Measurements from ENCODE around the gene MYBPHL. TPM values are rescaled to one million over a fixed set of nuclear protein-coding genes. Genes with fewer than 3 reads are reported as not detected.

The MYBPHL gene
- total RNA-seq, 1 donor = not detected

GRCh38 chr1:109327285-109327684, 20.5 kb upstream of the MYBPHL start:
- peaks cover 5% of the 10 kb centered on the region for H3K9me3 ChIP-seq (ENCODE audit: low read depth, low read length)
- no peaks in the 10 kb centered on the region for H3K79me2 ChIP-seq (ENCODE audit: insufficient read depth, low read length)
- no peak overlapping the region for H3K27ac ChIP-seq (ENCODE audit: low read depth, low read length)
- DNase-seq (ENCODE audit: insufficient read length, low spot score, missing footprints) = no peak
- peaks cover 33% of the 10 kb centered on the region for H3K36me3 ChIP-seq (ENCODE audit: insufficient read depth, low read length)
- H2AFZ ChIP-seq (ENCODE audit: low read length) = no peak overlapping the region
- no peak overlapping the region for H3K4me2 ChIP-seq (ENCODE audit: insufficient read depth, low read length)
- H3K4me1 ChIP-seq (ENCODE audit: insufficient read depth, low read length) = no peaks in the 10 kb centered on the region
- H3K4me3 ChIP-seq (ENCODE audit: insufficient read depth, low read length) = no peak overlapping the region
- TF ChIP-seq CTCF (IDR thresholded peaks at IDR 0.05; ENCODE audit: extremely low read depth, low read depth, low read length) = no peak
- no peaks in the 10 kb centered on the region for H4K20me1 ChIP-seq (ENCODE audit: insufficient read depth, low read length)
- no peaks in the 10 kb centered on the region for H3K27me3 ChIP-seq (ENCODE audit: insufficient read depth, low read length)

GRCh38 chr1:109322974-109323373, 16.2 kb upstream of the MYBPHL start:
- Histone ChIP-seq H3K4me3 (ENCODE audit: insufficient read depth, low read length) (no peak overlapping the region), H3K79me2 (ENCODE audit: insufficient read depth, low read length) (no peaks in the 10 kb centered on the region), H3K27ac (ENCODE audit: low read depth, low read length) (no peak overlapping the region), H3K9me3 (ENCODE audit: low read depth, low read length) (no peaks in the 10 kb centered on the region), H2AFZ (ENCODE audit: low read length) (no peak overlapping the region), H3K4me2 (ENCODE audit: insufficient read depth, low read length) (no peak overlapping the region), H3K4me1 (ENCODE audit: insufficient read depth, low read length) (no peaks in the 10 kb centered on the region), H3K27me3 (ENCODE audit: insufficient read depth, low read length) (no peaks in the 10 kb centered on the region), H4K20me1 (ENCODE audit: insufficient read depth, low read length) (no peaks in the 10 kb centered on the region), H3K36me3 (ENCODE audit: insufficient read depth, low read length) (peaks cover 38% of the 10 kb centered on the region)
- TF ChIP-seq CTCF (IDR thresholded peaks at IDR 0.05; ENCODE audit: extremely low read depth, low read depth, low read length) = no peak
- no peak for DNase-seq (ENCODE audit: insufficient read length, low spot score, missing footprints)

- DNase-seq (ENCODE audit: insufficient read length, low spot score, missing footprints) = no peak
- H3K4me2 ChIP-seq (ENCODE audit: insufficient read depth, low read length) = no peak overlapping the region
- H3K36me3 ChIP-seq (ENCODE audit: insufficient read depth, low read length) = peaks cover 36% of the 10 kb centered on the region
- no peak overlapping the region for H2AFZ ChIP-seq (ENCODE audit: low read length)
- no peaks in the 10 kb centered on the region for H3K79me2 ChIP-seq (ENCODE audit: insufficient read depth, low read length)
- no peak overlapping the region for H3K4me3 ChIP-seq (ENCODE audit: insufficient read depth, low read length)
- no peaks in the 10 kb centered on the region for H3K9me3 ChIP-seq (ENCODE audit: low read depth, low read length)
- H3K27ac ChIP-seq (ENCODE audit: low read depth, low read length) = no peak overlapping the region
- no peak for TF ChIP-seq CTCF (IDR thresholded peaks at IDR 0.05; ENCODE audit: extremely low read depth, low read depth, low read length)
- H3K4me1 ChIP-seq (ENCODE audit: insufficient read depth, low read length) = peaks cover 3% of the 10 kb centered on the region
- no peaks in the 10 kb centered on the region for H3K27me3 ChIP-seq (ENCODE audit: insufficient read depth, low read length)
- H4K20me1 ChIP-seq (ENCODE audit: insufficient read depth, low read length) = no peaks in the 10 kb centered on the region
These were observed 12.3 kb upstream of the MYBPHL start for GRCh38 chr1:109319114-109319513.

- no peak for DNase-seq (ENCODE audit: insufficient read length, low spot score, missing footprints)
- no peaks in the 10 kb centered on the region for H3K9me3 ChIP-seq (ENCODE audit: low read depth, low read length)
- H3K4me3 ChIP-seq (ENCODE audit: insufficient read depth, low read length) = no peak overlapping the region
- no peak overlapping the region for H3K4me2 ChIP-seq (ENCODE audit: insufficient read depth, low read length)
- H2AFZ ChIP-seq (ENCODE audit: low read length) = no peak overlapping the region
- no peak for TF ChIP-seq CTCF (IDR thresholded peaks at IDR 0.05; ENCODE audit: extremely low read depth, low read depth, low read length)
- peaks cover 3% of the 10 kb centered on the region for H3K4me1 ChIP-seq (ENCODE audit: insufficient read depth, low read length)
- no peaks in the 10 kb centered on the region for H4K20me1 ChIP-seq (ENCODE audit: insufficient read depth, low read length)
- H3K27me3 ChIP-seq (ENCODE audit: insufficient read depth, low read length) = no peaks in the 10 kb centered on the region
- no peak overlapping the region for H3K27ac ChIP-seq (ENCODE audit: low read depth, low read length)
- H3K79me2 ChIP-seq (ENCODE audit: insufficient read depth, low read length) = no peaks in the 10 kb centered on the region
- H3K36me3 ChIP-seq (ENCODE audit: insufficient read depth, low read length) = peaks cover 34% of the 10 kb centered on the region
These were observed 9.7 kb upstream of the MYBPHL start for GRCh38 chr1:109316506-109316905.

Measured in osteoblast (primary cell).